Activated T-cell treated with anti-CD3 and anti-CD28 coated beads, Interleukin-2, amount 50 U/mL, for 1 hour (primary cell): Measurements from ENCODE around the gene ABCD1.
"Not testable (repeated sequence)": the region's sequence is repeated elsewhere in the genome, so short reads cannot be mapped to it uniquely, and the experiment has no call there.

ENCODE experiments used
- DNase-seq: peaks from one replicate; pipeline ENCODE4 v3.0.0-alpha.2; 2020

ABCD1 gene

GRCh38 chrX:153736071-153736820, 11.6 kb downstream of the ABCD1 start:
- no peak for DNase-seq

- DNase-seq = no peak
Measured at GRCh38 chrX:153736871-153737441, 12.3 kb downstream of the ABCD1 start.

- no peak for DNase-seq
Measured at GRCh38 chrX:153738056-153738605, 13.5 kb downstream of the ABCD1 start.

- DNase-seq = no peak
Measured at GRCh38 chrX:153739754-153740486, 15.3 kb downstream of the ABCD1 start.

DNA sequence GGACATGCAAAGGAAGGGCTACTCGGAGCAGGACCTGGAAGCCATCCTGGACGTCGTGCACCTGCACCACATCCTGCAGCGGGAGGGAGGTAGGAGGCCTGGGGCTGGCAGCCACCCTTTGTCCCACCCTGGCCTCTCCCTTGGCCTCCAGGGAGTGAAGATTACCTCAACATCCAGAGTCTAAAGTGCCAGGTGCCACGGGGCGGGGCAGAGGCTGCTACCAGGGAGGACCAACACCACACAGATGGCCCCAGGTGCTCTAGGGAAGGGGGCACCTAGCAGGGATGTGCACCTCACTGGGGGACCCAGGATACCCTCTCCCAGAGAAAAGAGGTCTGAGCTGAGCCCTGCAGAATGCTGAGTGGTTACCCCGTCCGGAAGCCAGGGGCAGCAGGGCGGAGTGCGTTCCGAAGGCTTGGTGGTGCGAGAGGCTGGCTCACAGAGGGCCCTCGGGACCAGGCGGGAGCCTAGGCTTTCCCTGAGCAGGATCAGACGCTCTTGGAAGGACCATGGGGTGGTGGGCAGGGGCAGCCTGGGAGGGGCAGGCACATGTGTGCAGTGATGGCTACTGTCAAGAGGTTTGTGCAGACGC, 16.1 kb downstream of the ABCD1 start:
- no peak for DNase-seq

DNA sequence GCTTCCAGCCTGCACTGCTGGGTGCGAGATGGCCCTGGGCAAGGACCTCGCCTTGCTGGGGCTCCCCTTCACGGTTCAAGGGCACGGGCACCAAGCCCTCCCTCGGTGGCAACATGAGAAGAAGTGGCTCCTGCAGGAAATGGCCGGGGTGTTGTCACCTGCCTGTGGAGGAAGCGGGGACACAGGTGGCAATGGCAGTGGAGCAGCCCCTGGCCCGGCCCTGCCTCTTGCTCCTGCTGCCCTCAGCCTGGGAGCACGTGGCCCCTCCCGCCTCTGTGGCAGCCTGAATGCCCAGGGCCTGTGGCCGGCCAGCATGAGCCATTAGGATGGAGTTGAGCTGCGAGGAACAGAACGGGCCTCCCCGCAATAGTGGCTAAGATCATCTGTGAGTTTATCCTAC, 16.8 kb downstream of the ABCD1 start:
- DNase-seq = no peak

DNA sequence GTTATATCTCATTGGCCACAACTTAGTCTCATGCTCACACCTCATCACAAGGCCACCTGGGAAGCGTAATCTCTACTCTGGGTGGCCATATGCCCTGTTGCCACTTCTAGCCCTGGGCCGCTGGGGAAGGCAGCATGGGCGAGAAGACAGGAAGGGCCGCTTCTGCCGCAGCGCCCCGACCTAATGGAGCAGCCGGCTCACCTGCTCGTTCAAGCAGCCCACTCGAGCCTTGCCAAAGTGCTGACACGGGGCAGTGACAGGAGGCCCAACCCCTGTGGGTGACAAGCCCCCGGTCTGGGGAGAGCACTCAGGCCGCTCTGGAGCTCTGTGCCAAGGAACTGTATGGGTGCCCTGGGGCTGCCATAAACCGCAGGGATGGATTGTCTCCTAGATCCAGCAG, 17.5 kb downstream of the ABCD1 start:
- not testable (repeated sequence) for DNase-seq

DNA sequence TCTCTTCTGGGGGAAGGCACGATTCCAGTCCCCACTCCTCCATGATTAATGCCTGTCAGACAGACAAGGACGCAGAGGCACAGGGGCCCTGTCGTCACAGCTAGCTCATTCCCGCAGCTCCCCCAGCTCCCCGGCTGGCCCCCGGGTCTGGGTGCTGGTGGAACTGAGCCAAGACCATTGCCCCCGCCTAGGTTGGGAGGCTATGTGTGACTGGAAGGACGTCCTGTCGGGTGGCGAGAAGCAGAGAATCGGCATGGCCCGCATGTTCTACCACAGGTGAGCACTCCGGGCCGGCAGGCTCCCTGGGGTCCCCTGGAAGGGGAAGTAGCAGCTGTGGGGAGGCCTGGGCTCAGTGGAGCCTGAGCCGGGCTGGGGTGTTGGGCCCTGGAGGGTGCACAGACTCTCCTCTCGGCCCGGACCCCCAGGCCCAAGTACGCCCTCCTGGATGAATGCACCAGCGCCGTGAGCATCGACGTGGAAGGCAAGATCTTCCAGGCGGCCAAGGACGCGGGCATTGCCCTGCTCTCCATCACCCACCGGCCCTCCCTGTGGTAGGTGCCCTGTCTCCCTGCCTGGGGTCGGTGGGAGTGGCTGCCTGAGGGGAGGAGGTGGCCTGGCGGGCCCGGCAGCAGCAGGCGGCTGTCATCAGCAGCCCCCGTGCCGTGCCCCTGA, 18.3 kb downstream of the ABCD1 start:
- not testable (repeated sequence) for DNase-seq

DNA sequence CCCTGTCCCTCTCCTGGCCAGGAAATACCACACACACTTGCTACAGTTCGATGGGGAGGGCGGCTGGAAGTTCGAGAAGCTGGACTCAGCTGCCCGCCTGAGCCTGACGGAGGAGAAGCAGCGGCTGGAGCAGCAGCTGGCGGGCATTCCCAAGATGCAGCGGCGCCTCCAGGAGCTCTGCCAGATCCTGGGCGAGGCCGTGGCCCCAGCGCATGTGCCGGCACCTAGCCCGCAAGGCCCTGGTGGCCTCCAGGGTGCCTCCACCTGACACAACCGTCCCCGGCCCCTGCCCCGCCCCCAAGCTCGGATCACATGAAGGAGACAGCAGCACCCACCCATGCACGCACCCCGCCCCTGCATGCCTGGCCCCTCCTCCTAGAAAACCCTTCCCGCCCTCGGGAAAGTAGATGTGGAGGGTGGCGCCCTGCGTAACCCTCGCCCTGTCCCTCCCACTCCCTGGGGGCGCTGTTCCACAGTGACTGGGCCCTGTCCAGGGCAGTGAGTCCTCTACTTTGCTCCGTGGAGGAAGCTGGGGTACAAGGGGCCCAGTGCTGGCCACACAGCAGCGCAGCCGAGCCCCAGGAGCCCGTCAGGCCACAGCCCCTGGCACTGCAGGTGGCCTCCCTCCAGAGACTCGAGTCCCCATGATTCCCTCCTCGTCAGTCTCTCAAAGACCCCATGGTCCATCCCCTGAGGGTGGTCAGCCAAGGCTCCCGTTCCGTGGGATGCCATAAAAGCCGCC, 19.0 kb downstream of the ABCD1 start:
- not testable (repeated sequence) for DNase-seq

DNA sequence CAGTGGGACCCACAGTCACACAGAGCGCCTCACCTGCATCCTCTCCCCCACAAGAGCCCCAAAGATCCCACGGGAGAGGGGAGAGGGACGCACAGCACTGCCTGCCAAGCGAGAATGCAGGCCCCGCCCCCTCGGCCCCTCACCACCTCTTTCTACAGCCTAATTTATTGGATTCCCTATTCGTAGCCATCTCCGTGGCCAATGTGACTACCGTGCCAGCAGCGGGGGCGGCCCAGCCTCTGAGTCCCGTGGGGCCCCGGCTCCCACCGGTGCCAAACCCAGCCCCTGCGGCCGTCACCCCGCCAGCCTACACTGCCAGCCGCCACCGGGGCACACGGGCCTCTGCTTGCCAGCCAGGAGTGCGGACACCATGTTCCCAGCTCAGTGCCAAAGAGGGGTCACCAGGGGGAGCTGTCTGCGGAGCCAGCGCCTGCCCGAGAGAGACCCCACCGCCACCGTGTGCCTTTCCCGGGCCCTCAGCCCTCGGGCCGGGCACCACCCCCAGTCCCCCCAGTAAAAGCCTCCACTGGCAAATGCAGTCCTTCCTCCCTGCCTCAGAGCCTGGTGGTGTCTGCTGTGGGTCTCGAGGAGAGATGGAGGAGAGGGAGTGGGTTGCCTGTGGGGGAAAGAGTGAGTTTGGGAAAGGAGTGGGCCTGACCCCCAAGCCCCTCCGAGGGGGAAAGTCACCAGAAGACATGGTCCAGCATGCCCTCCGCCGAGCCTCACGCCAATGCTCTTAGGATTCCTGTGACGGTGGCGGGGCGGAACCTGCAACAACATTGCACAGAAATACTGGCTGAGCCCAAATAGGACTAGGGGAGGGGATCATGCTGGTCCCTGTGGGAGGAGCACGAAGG, 19.8 kb downstream of the ABCD1 start:
- DNase-seq = no peak

- not testable (repeated sequence) for DNase-seq
Measured at GRCh38 chrX:153745067-153745433, 20.4 kb downstream of the ABCD1 start.

GRCh38 chrX:153746359-153746758, 21.7 kb downstream of the ABCD1 start:
- no peak for DNase-seq

DNA sequence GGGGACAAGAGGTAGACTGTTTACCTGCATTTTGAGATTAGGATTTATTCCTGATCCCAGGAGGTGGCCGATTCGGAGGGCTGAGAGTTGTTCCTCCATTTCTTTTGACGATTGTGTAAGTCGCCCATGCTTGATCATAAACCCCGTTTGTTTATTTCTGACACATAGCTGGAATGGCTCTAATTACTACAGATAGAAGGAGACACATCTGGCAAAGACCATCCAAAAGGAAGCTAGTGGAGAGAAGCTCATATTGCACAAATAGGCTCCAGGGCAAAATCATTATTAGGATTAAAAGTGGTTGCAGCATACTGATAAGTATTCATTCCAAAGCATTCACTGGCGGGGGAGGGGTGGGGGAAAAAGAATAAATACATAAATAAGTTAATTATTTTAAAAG, 22.3 kb downstream of the ABCD1 start:
- DNase-seq = not testable (repeated sequence)

- DNase-seq = not testable (repeated sequence)
Measured at GRCh38 chrX:153749017-153749416, 24.4 kb downstream of the ABCD1 start.

GRCh38 chrX:153750127-153750774, 25.6 kb downstream of the ABCD1 start:
- DNase-seq = no peak

- no peak for DNase-seq
Measured at GRCh38 chrX:153755136-153755535, 30.5 kb downstream of the ABCD1 start.

DNA sequence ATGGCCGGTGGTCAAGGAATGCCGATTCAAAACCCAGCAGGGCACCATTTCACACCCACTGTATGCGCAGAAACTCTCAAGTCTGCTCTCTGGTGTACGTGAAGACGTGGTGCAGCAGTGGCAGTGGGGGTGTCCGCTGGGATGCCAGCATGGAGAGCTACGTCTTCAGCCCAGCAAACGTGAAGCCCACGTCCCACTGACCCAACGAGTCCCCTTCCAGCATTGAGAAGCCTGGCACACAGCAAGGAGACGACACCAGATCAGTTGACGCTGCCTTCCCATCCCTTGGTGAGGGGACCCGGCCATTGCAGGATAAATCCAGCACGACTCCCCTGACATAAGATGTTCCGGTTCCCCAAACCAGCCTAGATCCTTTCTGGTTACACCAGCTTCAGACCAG, 37.2 kb downstream of the ABCD1 start:
- no peak for DNase-seq

- DNase-seq = no peak
Measured at GRCh38 chrX:153762626-153763173, 38.0 kb downstream of the ABCD1 start.

DNA sequence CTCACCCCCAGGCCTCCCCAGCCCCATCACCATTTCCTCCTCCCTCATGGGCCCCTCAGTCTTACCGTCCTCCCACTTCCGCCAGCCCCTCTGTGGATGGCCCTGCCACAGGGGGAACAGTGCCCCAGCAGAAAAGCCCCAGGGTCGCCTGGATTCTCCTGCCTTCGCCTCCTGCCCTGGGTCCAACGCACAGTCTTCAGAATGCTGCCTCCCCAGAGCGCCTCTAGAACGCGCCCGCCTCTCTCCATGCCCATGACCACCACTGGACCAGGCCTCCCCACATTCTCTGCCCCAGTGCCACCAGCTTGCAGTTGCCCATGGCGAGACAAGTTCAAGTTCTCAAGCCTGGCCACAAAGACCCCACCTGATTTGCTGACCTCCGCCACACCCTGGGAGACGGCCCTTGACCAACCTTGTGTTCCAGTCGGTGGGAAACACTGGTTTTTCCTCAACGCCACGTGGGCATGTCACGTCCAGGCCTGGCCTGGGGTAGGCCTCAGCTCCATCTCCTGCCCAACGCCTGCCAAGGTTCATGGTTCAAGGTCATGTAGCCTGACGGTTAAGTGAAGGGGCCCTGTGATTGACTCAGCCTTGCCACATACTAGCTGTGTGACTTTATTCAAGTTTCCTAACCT, 38.8 kb downstream of the ABCD1 start:
- DNase-seq = no peak
